ENCODE data around the gene PAK5.

DNA sequence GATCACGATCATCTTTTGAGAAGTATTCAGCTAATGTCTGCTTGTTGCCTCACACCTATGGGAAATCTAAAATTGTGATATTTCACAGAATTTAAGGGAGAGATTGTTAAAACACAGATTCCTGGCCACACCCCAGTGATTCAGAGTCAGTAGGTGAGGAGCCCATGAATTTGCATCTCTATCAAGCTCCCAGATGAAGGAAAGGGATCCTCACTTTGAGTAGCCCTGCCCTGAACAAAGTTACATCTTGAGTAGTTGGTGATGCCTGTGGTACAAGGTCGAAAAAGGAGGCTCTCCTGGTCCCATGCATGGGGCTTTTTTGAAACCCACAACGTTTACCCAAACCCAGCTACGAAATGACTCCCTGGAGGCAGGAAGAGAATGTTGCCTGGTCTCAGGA is 79.5 kb downstream of the PAK5 start:
- no peak for TF ChIP-seq EZH2 (IDR thresholded peaks at IDR 0.05; ENCODE audit: borderline replicate concordance, insufficient read depth, low read depth, low read length, poor library complexity, severe bottlenecking)
- TF ChIP-seq, protein P1, sequence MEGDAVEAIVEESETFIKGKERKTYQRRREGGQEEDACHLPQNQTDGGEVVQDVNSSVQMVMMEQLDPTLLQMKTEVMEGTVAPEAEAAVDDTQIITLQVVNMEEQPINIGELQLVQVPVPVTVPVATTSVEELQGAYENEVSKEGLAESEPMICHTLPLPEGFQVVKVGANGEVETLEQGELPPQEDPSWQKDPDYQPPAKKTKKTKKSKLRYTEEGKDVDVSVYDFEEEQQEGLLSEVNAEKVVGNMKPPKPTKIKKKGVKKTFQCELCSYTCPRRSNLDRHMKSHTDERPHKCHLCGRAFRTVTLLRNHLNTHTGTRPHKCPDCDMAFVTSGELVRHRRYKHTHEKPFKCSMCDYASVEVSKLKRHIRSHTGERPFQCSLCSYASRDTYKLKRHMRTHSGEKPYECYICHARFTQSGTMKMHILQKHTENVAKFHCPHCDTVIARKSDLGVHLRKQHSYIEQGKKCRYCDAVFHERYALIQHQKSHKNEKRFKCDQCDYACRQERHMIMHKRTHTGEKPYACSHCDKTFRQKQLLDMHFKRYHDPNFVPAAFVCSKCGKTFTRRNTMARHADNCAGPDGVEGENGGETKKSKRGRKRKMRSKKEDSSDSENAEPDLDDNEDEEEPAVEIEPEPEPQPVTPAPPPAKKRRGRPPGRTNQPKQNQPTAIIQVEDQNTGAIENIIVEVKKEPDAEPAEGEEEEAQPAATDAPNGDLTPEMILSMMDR (IDR thresholded peaks at IDR 0.05): no peak

All from B cell (primary cell).